SK-N-SH (cell line): ENCODE data around the gene IGF2R. TPM values are rescaled to one million over a fixed set of nuclear protein-coding genes. Genes with fewer than 3 reads are reported as not detected.

ENCODE experiments used
- CTCF ChIA-PET: fragments of 300-600, 350-600 bp; formaldehyde crosslinking; extraction: SDS; loops from one replicate; lab custom pipeline; 2021; lab: Yijun Ruan, JAX
- POLR2A ChIA-PET: fragments of 350-600 bp; sonication (Branson Sonifier 250); formaldehyde crosslinking; extraction: SDS; loops from one replicate; lab custom pipeline; 2020; ENCODE audit warnings: antibody characterized with exemption, inconsistent platforms; lab: Yijun Ruan, JAX
- DNase-seq: peaks from one replicate; pipeline ENCODE4 v3.0.0; 2012
- H2AFZ ChIP-seq: fragments of 200-600 bp; sonication (generic); 2 replicates; pipeline ENCODE4 v1.8.1; 2016; ENCODE audit warnings: antibody characterized with exemption, mild to moderate bottlenecking, low read depth
- H3F3A ChIP-seq: fragments of 200-600 bp; sonication (generic); replicated peaks from 2 replicates; pipeline ENCODE3; 2016; ENCODE audit warnings: antibody characterized with exemption, mild to moderate bottlenecking; ENCODE audit not compliant: insufficient read depth
- H3K27ac ChIP-seq, 2 experiments: fragments of 200-500 bp in 1 of 2; fragments of 200-600 bp in 1 of 2; sonication (Bioruptor generic) in 1 of 2; sonication (generic), shearing (Covaris generic) in 1 of 2; 2 replicates each; pipeline versions ENCODE4 v1.5.1 to v1.6.1; 2014 to 2016; ENCODE audit warnings: low read depth in 2 of 2, inconsistent platforms in 1 of 2, low read length in 1 of 2, mild to moderate bottlenecking in 1 of 2, mixed read lengths in 1 of 2
- H3K27me3 ChIP-seq: fragments of 200-600 bp; sonication (generic), shearing (Covaris generic); 2 replicates; pipeline ENCODE4 v1.6.1; 2016; ENCODE audit warnings: mixed run types; ENCODE audit not compliant: insufficient read depth
- H3K36me3 ChIP-seq, 2 experiments: fragments of 200-500 bp in 1 of 2; fragments of 200-600 bp in 1 of 2; sonication (Bioruptor generic) in 1 of 2; sonication (generic) in 1 of 2; replicated peaks in 1 of 2; 2 replicates each; pipeline versions ENCODE3 to v1.5.1; 2014 to 2016; ENCODE audit warnings: low read length in 1 of 2, mild to moderate bottlenecking in 1 of 2; ENCODE audit not compliant: insufficient read depth in 2 of 2, control insufficient read depth in 1 of 2
- H3K4me1 ChIP-seq, 2 experiments: fragments of 200-500 bp in 1 of 2; fragments of 200-600 bp in 1 of 2; sonication (Bioruptor generic) in 1 of 2; sonication (generic), shearing (Covaris generic) in 1 of 2; 2 replicates each; pipeline versions ENCODE4 v1.5.1 to v1.6.1; 2014 to 2016; ENCODE audit warnings: low read depth in 1 of 2, low read length in 1 of 2, mixed run types in 1 of 2; ENCODE audit not compliant: insufficient read depth in 2 of 2, control insufficient read depth in 1 of 2
- H3K4me2 ChIP-seq: fragments of 200-600 bp; sonication (generic), shearing (Covaris generic); 2 replicates; pipeline ENCODE4 v1.6.1; 2017; ENCODE audit warnings: mixed run types
- H3K4me3 ChIP-seq, 2 experiments: fragments of 200-500 bp in 1 of 2; fragments of 200-600 bp in 1 of 2; sonication (Bioruptor generic) in 1 of 2; sonication (generic), shearing (Covaris generic) in 1 of 2; 2 replicates each; pipeline versions ENCODE4 v1.5.1 to v1.8.1; 2014 to 2016; ENCODE audit warnings: low read depth in 2 of 2, inconsistent platforms in 1 of 2, low read length in 1 of 2, mild to moderate bottlenecking in 1 of 2, mixed read lengths in 1 of 2, moderate library complexity in 1 of 2
- H3K79me2 ChIP-seq: fragments of 200-600 bp; sonication (generic); 2 replicates; pipeline ENCODE4 v1.8.1; 2017; ENCODE audit warnings: mild to moderate bottlenecking; ENCODE audit not compliant: insufficient read depth
- H3K9ac ChIP-seq: fragments of 200-600 bp; sonication (generic); 2 replicates; pipeline ENCODE4 v1.6.1; 2017; ENCODE audit warnings: mixed run types
- H3K9me2 ChIP-seq: fragments of 200-600 bp; sonication (generic); 2 replicates; pipeline ENCODE4 v1.6.1; 2017; ENCODE audit warnings: mixed run types
- H3K9me3 ChIP-seq: fragments of 200-600 bp; sonication (generic); 2 replicates; pipeline ENCODE4 v1.6.1; 2017; ENCODE audit warnings: mixed run types, mild to moderate bottlenecking, moderate library complexity
- H4K20me1 ChIP-seq: fragments of 200-600 bp; sonication (generic); 2 replicates; pipeline ENCODE4 v1.6.1; 2017; ENCODE audit warnings: mild to moderate bottlenecking, mixed run types; ENCODE audit not compliant: insufficient read depth
- ELF1 ChIP-seq: IDR thresholded peaks from 2 replicates; pipeline ENCODE4 v1.4.0; 2012
- EZH2phosphoT487 ChIP-seq: fragments of 200-600 bp; sonication (generic); IDR thresholded peaks from 2 replicates; pipeline ENCODE4 v1.6.1; 2017; ENCODE audit warnings: low read depth, mixed run types, mild to moderate bottlenecking, antibody characterized with exemption, moderate library complexity, borderline replicate concordance
- FOSL2 ChIP-seq: IDR thresholded peaks from 2 replicates; pipeline ENCODE4 v1.4.0; 2012; ENCODE audit warnings: low read depth, mild to moderate bottlenecking, moderate library complexity, borderline replicate concordance
- FOXM1 ChIP-seq: IDR thresholded peaks from 2 replicates; pipeline ENCODE4 v1.4.0; 2012; ENCODE audit warnings: low read depth, mild to moderate bottlenecking
- GABPA ChIP-seq: IDR thresholded peaks from 2 replicates; pipeline ENCODE4 v1.4.0; 2012; ENCODE audit warnings: low read depth, mild to moderate bottlenecking
- IRF3 ChIP-seq: fragments of 150-350 bp; IDR thresholded peaks from 2 replicates; pipeline ENCODE4 v1.6.1; 2016; ENCODE audit warnings: mild to moderate bottlenecking, low read depth, low read length
- MEF2A ChIP-seq: IDR thresholded peaks from 2 replicates; pipeline ENCODE4 v1.4.0; 2012; ENCODE audit warnings: low read depth, borderline replicate concordance
- MXI1 ChIP-seq: IDR thresholded peaks from 2 replicates; pipeline ENCODE4 v1.6.1; 2012; ENCODE audit warnings: mild to moderate bottlenecking, low read depth, low read length, improper control_type of control experiment
- NFIC ChIP-seq: IDR thresholded peaks from 2 replicates; pipeline ENCODE4 v1.4.0; 2012; ENCODE audit warnings: borderline replicate concordance
- NRF1 ChIP-seq: IDR thresholded peaks from 2 replicates; pipeline ENCODE4 v1.6.1; 2012; ENCODE audit warnings: low read depth, mild to moderate bottlenecking, low read length
- PBX3 ChIP-seq: IDR thresholded peaks from 2 replicates; pipeline ENCODE4; 2012
- POLR2AphosphoS5 ChIP-seq: IDR thresholded peaks from 2 replicates; pipeline ENCODE4 v1.6.1; 2012; ENCODE audit warnings: low read depth, low read length
- REST ChIP-seq: IDR thresholded peaks from 2 replicates; pipeline ENCODE4 v1.6.1; 2012; ENCODE audit warnings: mild to moderate bottlenecking, low read depth, low read length, moderate library complexity
- RXRA ChIP-seq: IDR thresholded peaks from 2 replicates; pipeline ENCODE4 v1.4.0; 2012; ENCODE audit warnings: low read depth, mild to moderate bottlenecking, borderline replicate concordance
- SIN3A ChIP-seq: IDR thresholded peaks from 2 replicates; pipeline ENCODE4 v1.6.1; 2012; ENCODE audit warnings: low read depth, mild to moderate bottlenecking, low read length, moderate library complexity, borderline replicate concordance
- TAF1 ChIP-seq: IDR thresholded peaks from 2 replicates; pipeline ENCODE4 v1.6.1; 2012; ENCODE audit warnings: low read depth, mild to moderate bottlenecking, low read length, moderate library complexity, borderline replicate concordance
- TCF12 ChIP-seq: IDR thresholded peaks from 2 replicates; pipeline ENCODE4 v1.4.0; 2012
- USF1 ChIP-seq: IDR thresholded peaks from 2 replicates; pipeline ENCODE4 v1.4.0; 2012; ENCODE audit warnings: low read depth, borderline replicate concordance
- USF2 ChIP-seq: fragments of 150-350 bp; IDR thresholded peaks from 2 replicates; pipeline ENCODE4 v1.6.1; 2017; ENCODE audit warnings: antibody characterized with exemption, low read length, low read depth, borderline replicate concordance
- whole genome bisulfite sequencing: methylation state at CpG from one replicate; pipeline ENCODE4 v1.1.6; 2017; ENCODE audit warnings: low lambda C conversion rate; 5-methylcytosine and 5-hydroxymethylcytosine counted together
- polyA plus RNA-seq, 3 experiments: library from polyadenylated mRNA; depleted of rRNA; stranded (reverse); fragments of >200 nt; gene quantifications; 2 replicates each; pipeline ENCODE4 v1.2.3, GENCODE V29; 2012

The IGF2R gene
- polyA plus RNA-seq, 1 of the 3 experiments (the other 2 are of a cell fraction): 45.0 TPM

GRCh38 chr6:160106010-160106409, 137.1 kb downstream of the IGF2R start:
- no peak overlapping the region for H3K9ac ChIP-seq
- H4K20me1 ChIP-seq: no peaks in the 10 kb centered on the region
- no peaks in the 10 kb centered on the region for H3K9me3 ChIP-seq
- peaks cover 31 to 54% of the 10 kb centered on the region in 2 experiments for H3K36me3 ChIP-seq
- no peaks in the 10 kb centered on the region for H3F3A ChIP-seq
- H3K4me1 ChIP-seq: no peaks in the 10 kb centered on the region
- no peak for DNase-seq
- TF ChIP-seq RXRA: no peak
- no peak for TF ChIP-seq TAF1
- TF ChIP-seq TCF12: no peak
- TF ChIP-seq, all 33 proteins: peak for 0
- H3K27ac ChIP-seq: no peak overlapping the region
- WGBS: 99% methylated on average over 14 of the region's 14 CpGs
- H3K4me3 ChIP-seq: no peak overlapping the region
- H3K9me2 ChIP-seq: no peaks in the 10 kb centered on the region
- POLR2A ChIA-PET: no interaction called here
- H3K4me2 ChIP-seq: no peak overlapping the region
- no peaks in the 10 kb centered on the region for H3K79me2 ChIP-seq
- H2AFZ ChIP-seq: no peak overlapping the region
- CTCF ChIA-PET: no interaction called here
- no peaks in the 10 kb centered on the region for H3K27me3 ChIP-seq

GRCh38 chr6:160106701-160107100, 137.8 kb downstream of the IGF2R start:
- Histone ChIP-seq H3K27me3 (no peaks in the 10 kb centered on the region), H3K9me2 (no peaks in the 10 kb centered on the region), H3K27ac (no peak overlapping the region), H2AFZ (no peak overlapping the region), H3K36me3 (peaks cover 31 to 50% of the 10 kb centered on the region in 2 experiments), H3K4me3 (no peak overlapping the region), H4K20me1 (no peaks in the 10 kb centered on the region), H3K9me3 (no peaks in the 10 kb centered on the region), H3K9ac (no peak overlapping the region), H3F3A (no peaks in the 10 kb centered on the region), H3K4me1 (no peaks in the 10 kb centered on the region), H3K79me2 (no peaks in the 10 kb centered on the region), H3K4me2 (no peak overlapping the region)
- WGBS: 96% methylated on average over 4 of the region's 4 CpGs
- CTCF ChIA-PET: interaction anchor here (0.8 kb wide), 1 partner anchor 23 kb away, joined by 3 read pairs; no protein-coding TSS in a partner anchor
- no peak for DNase-seq
- POLR2A ChIA-PET: no interaction called here
- TF ChIP-seq USF2: no peak
- no peak for TF ChIP-seq SIN3A
- TF ChIP-seq USF1: no peak
- TF ChIP-seq NFIC: no peak
- no peak for TF ChIP-seq FOSL2
- no peak for TF ChIP-seq MXI1
- TF ChIP-seq GABPA: no peak
- no peak for TF ChIP-seq ELF1
- TF ChIP-seq MEF2A: no peak
- TF ChIP-seq NRF1: no peak
- TF ChIP-seq IRF3: no peak
- TF ChIP-seq PBX3: no peak
- no peak for TF ChIP-seq EZH2phosphoT487
- TF ChIP-seq POLR2AphosphoS5: no peak
- no peak for TF ChIP-seq REST
- no peak for TF ChIP-seq FOXM1
- no peak for TF ChIP-seq TAF1
